ENCODE results near the gene KCNJ5. TPM values are rescaled to one million over a fixed set of nuclear protein-coding genes. Genes with fewer than 3 reads are reported as not detected.
A peak's percentile ranks its signal among the peaks of the same experiment; 100 is the strongest.

The KCNJ5 gene
- total RNA-seq, 4 donors from 2014 or later = 0.47 to 1.9 TPM; not detected in 2

DNA sequence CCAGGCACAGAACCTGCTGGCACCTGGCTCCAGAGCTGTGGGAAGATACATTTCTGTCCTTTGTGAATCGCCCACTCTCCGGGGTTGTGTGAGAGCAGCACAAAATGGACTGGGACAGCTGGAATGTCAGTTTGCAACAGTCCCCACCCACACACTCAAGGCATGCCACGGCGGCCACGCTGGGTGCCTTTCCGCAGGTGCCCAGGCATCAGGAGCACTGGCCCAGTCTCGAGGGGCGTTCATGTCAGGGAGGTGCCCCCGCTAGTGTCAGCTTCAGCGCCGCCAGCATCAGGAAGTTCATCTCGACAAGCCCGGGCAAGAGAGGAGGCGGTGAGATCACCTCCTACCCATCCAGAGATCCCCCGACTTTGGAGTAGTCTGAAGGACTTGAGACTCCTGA lies 49.4 kb downstream of the KCNJ5 start:
- Histone ChIP-seq H3K27ac (peak overlapping the region; percentile 78 to 92 (median 86)), H3K9me3 (no peaks in the 10 kb centered on the region), H3K27me3 (peaks cover 0 to 3% (median 0%) of the 10 kb centered on the region in 4 donors), H3K4me1 (peaks cover 5 to 72% (median 15%) of the 10 kb centered on the region in 3 donors), H3K36me3 (peaks cover 0 to 3% (median 0%) of the 10 kb centered on the region in 3 donors), H3K4me3 (peak overlapping the region; percentile 20 to 60 (median 42))
- intact Hi-C loops (cut with DNase I) = no loop called here
- TF ChIP-seq CTCF (IDR thresholded peaks at IDR 0.05) = no peak
- TF ChIP-seq POLR2A (IDR thresholded peaks at IDR 0.05) = no peak
- WGBS, 2 donors = 24% methylated on average over 11 of the region's 15 CpGs; no CpG with 5 or more reads in 1 of the 2 donors
- DNase-seq = no peak

DNA sequence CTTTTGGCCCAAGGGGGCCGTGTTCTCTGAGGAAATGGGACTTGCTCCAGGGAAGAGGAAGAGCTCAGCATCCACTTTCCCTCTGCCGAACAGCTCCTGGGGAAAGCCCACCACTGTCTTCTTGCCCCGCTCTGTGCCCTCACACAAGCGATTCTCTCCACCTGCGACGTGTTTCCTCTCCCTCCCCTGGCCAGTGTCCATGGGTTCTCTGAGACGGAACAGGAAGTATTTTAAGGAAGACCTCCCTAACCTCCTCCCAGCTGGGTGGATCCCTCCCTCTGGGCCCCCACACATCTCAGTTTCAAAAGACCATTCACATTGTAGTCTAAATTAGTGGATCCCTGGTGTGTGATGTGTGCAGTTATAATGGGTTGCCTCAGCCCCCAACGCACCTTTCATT lies 50.0 kb downstream of the KCNJ5 start:
- TF ChIP-seq POLR2A (IDR thresholded peaks at IDR 0.05) = no peak
- no peak for TF ChIP-seq CTCF (IDR thresholded peaks at IDR 0.05)
- Histone ChIP-seq H3K4me3 (peak overlapping the region; percentile 20 to 60 (median 42)), H3K27ac (peak overlapping the region; percentile 78 to 92 (median 86)), H3K4me1 (peaks cover 5 to 72% (median 15%) of the 10 kb centered on the region in 3 donors), H3K9me3 (no peaks in the 10 kb centered on the region), H3K36me3 (peaks cover 0 to 3% (median 0%) of the 10 kb centered on the region in 3 donors), H3K27me3 (peaks cover 0 to 3% (median 0%) of the 10 kb centered on the region in 4 donors)
- intact Hi-C loops (cut with DNase I) = no loop called here
- 24 to 61% methylated on average over 4 to 8 of the region's 8 CpGs for WGBS, 2 donors
- DNase-seq = no peak

DNA sequence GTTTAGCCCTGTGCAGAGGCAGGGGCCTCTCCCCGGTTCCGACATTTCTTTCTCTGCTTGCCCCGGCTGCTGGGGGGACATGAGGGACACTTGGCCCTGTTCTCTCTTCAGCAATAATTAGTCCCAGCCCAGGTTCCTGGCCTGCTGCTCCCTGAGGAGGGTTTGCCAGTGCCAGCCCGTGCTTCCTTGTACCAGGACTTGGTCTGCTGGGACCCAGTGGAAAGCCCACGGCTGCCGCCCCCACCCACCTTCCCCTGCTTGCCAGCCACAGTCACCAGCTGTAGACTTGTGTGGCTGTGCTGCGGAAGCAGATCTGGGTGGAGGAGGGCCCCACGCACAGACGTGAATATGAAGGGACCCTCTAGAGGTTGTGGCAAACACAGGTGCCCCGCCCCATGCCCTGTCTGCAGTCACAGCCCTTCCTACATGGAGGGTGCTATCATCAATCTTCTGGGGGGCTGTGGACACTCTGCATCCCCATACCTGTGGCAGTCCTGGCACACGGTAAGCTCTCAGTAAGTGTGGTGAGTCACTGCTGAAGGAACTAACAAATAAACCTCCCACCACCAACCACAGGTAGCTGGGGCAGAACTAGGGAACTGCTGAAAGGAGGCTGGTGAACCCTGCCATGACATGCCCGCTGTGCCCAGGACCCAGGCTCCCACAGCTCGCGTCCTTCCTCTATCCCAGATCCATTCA lies 50.6 kb downstream of the KCNJ5 start:
- Histone ChIP-seq H3K4me1 (peaks cover 5 to 71% (median 15%) of the 10 kb centered on the region in 3 donors), H3K36me3 (peaks cover 0 to 3% (median 0%) of the 10 kb centered on the region in 3 donors), H3K9me3 (no peaks in the 10 kb centered on the region), H3K4me3 (peak overlapping the region; percentile 20 to 60 (median 42)), H3K27me3 (peaks cover 0 to 3% (median 0%) of the 10 kb centered on the region in 4 donors), H3K27ac (peak overlapping the region; percentile 78 to 92 (median 86))
- intact Hi-C loops (cut with DNase I) = no loop called here
- WGBS, 2 donors = 37 to 41% methylated on average over 5 to 7 of the region's 14 CpGs
- no peak for TF ChIP-seq CTCF (IDR thresholded peaks at IDR 0.05)
- no peak for TF ChIP-seq POLR2A (IDR thresholded peaks at IDR 0.05)
- no peak for DNase-seq

DNA sequence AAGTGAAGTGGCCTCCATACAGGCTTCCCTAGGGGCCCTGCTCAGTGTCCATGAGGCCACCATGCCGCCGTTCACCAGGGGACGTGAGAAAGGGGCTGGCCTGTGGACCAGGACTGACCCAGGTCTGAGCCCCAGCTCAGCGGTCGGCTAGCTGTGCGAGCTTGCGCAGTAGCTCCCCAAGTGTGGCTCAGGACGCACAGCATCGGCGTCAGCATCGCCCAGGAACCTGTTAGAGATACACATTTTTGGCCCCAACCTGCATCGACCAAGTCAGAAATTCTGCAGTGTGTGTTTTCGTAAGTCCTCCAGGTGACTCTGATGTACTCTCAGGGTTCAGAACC lies 51.1 kb downstream of the KCNJ5 start:
- intact Hi-C loops (cut with DNase I) = no loop called here
- Histone ChIP-seq H3K27me3 (peaks cover 0 to 3% (median 0%) of the 10 kb centered on the region in 4 donors), H3K36me3 (peaks cover 0 to under 1% (median 0%) of the 10 kb centered on the region in 3 donors), H3K27ac (peak overlapping the region; percentile 78 to 92 (median 86)), H3K4me1 (peaks cover 5 to 66% (median 15%) of the 10 kb centered on the region in 3 donors), H3K9me3 (no peaks in the 10 kb centered on the region), H3K4me3 (peak overlapping the region; percentile 20 to 60 (median 42))
- peak in 1 of 4 donors; percentile 39 for TF ChIP-seq POLR2A (IDR thresholded peaks at IDR 0.05)
- no peak for TF ChIP-seq CTCF (IDR thresholded peaks at IDR 0.05)
- WGBS, 2 donors = 21% methylated on average over 8 of the region's 13 CpGs; no CpG with 5 or more reads in 1 of the 2 donors
- DNase-seq = no peak

DNA sequence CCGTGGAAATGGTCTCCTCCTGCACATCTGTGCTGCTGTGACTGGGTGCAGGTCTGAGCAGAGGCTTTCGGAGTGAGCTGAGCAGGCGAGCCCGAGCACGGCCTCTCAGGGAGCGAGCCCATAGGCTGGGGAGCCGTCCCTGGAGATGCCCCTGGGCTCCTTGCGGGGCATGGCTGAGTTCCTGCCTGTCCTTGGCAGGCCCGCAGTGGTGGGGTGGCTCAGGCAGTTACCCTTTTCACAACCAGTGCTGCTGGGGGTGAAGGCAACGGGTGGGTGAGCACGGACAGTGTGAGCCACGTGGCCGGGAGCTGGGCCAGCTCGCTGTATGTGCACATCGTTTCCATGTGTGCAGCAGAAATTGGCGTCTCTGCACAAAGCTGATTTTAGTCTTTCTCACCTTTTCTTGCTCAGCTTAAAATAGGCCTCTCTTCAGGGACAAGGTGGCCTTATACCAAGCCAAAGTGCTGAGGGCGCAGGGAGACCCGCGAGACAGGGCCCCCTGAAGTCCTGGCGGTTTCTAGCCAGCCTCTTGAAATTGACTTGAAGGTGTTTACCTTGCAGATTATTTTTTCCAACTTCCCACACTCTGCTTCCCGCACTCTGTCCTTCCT lies 51.8 kb downstream of the KCNJ5 start, which contains the start of gene TP53AIP1:
TSS of gene TP53AIP1 (minus strand) at position 55 of the 611 bp plus-strand sequence. CDS start 5,053 bp downstream, outside the sequence.
- no peak for DNase-seq

More for the DNA sequence above, 51.8 kb downstream of the KCNJ5 start, which contains the start of gene TP53AIP1:
- Histone ChIP-seq H3K36me3 (no peaks in the 10 kb centered on the region), H3K4me1 (peaks cover 5 to 59% (median 15%) of the 10 kb centered on the region in 3 donors), H3K27ac (peak within 1 kb of the TSS; percentile 78 to 92 (median 86)), H3K27me3 (peaks cover 0 to 3% (median 0%) of the 10 kb centered on the region in 4 donors), H3K9me3 (no peaks in the 10 kb centered on the region), H3K4me3 (peak within 1 kb of the TSS; percentile 20 to 60 (median 42))
- 27 to 55% methylated on average over 6 to 13 of the region's 21 CpGs for WGBS, 2 donors
- intact Hi-C loops (cut with DNase I) = no loop called here
- TF ChIP-seq POLR2A (IDR thresholded peaks at IDR 0.05) (no peak), CTCF (IDR thresholded peaks at IDR 0.05) (no peak)
